Measurements from ENCODE around the gene NAT10.

The NAT10 gene

GRCh38 chr11:34111722-34112270 lies 6.4 kb downstream of the NAT10 start:
- DNase-seq: no peak

- DNase-seq: no peak
These were observed 8.6 kb downstream of the NAT10 start for GRCh38 chr11:34114014-34114413.

- DNase-seq: no peak
These were observed 9.0 kb downstream of the NAT10 start for GRCh38 chr11:34114471-34114870.

GRCh38 chr11:34120651-34121050 lies 15.2 kb downstream of the NAT10 start:
- no peak for DNase-seq

- DNase-seq: no peak
These were observed 19.6 kb downstream of the NAT10 start for GRCh38 chr11:34124885-34125668.

GRCh38 chr11:34126959-34127848 lies 21.8 kb downstream of the NAT10 start:
- no peak for DNase-seq

- DNase-seq: no peak
These were observed 23.4 kb downstream of the NAT10 start for GRCh38 chr11:34128824-34129223.

GRCh38 chr11:34132261-34132965 lies 27.0 kb downstream of the NAT10 start:
- no peak for DNase-seq

GRCh38 chr11:34134765-34135164 lies 29.3 kb downstream of the NAT10 start:
- no peak for DNase-seq

GRCh38 chr11:34135439-34135838 lies 30.0 kb downstream of the NAT10 start:
- DNase-seq: no peak

- no peak for DNase-seq
These were observed 31.0 kb downstream of the NAT10 start for GRCh38 chr11:34136420-34136819.

- no peak for DNase-seq
These were observed 33.9 kb downstream of the NAT10 start for GRCh38 chr11:34139346-34139745.

- no peak for DNase-seq
These were observed 34.7 kb downstream of the NAT10 start for GRCh38 chr11:34140149-34140548.

- DNase-seq: no peak
These were observed 37.6 kb downstream of the NAT10 start for GRCh38 chr11:34143048-34143447.

GRCh38 chr11:34145073-34145472 lies 39.6 kb downstream of the NAT10 start:
- DNase-seq: no peak

- DNase-seq: no peak
These were observed 40.5 kb downstream of the NAT10 start for GRCh38 chr11:34145847-34146381.

GRCh38 chr11:34146411-34146810 lies 41.0 kb downstream of the NAT10 start:
- no peak for DNase-seq

- no peak for DNase-seq
These were observed 41.4 kb downstream of the NAT10 start for GRCh38 chr11:34146866-34147265.

GRCh38 chr11:34147581-34147980 lies 42.2 kb downstream of the NAT10 start:
- no peak for DNase-seq

GRCh38 chr11:34148504-34149165 lies 43.2 kb downstream of the NAT10 start:
- peak; percentile 32 to 38 for DNase-seq

- DNase-seq: no peak
These were observed 43.8 kb downstream of the NAT10 start for GRCh38 chr11:34149274-34149673.

- DNase-seq: no peak
These were observed 44.4 kb downstream of the NAT10 start for GRCh38 chr11:34149786-34150185.

Measured in inflammatory macrophage (primary cell).